ENCODE measurements around the gene DTHD1.
A peak's percentile ranks its signal among the peaks of the same experiment; 100 is the strongest.

Gene DTHD1

DNA sequence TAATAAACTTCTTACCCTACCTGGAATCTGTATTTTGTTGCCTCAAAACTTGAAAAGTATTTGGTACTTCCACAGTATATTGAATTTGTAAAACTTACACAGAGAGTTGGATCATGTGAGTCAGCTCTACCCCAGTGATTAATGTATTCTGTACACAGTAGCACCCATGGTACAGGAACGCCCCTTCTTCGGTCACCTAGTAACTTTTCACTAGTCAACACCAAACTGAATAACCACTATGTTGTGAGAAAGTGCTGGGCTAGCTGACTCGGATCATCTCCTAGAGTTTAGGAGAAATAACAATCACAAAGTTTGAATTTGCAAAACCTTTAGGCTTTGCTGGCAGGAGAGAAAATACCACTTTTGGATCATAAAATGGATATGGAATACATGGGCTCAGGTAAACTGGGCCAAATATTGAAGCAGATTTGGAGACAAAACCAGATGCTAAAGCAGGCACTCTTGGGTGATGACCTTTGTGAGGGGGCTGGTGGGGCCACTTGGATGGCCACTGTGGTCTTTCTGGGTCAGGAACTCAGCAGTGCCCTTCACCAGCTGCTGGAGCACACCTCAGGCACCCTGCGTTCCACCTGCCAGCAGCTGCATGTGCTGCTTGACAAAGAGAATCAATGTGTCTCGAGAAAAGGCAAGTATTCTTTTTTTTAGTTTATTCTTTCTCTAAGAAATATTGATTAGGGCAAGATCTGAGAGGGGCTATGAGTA lies at the start of gene DTHD1:
TSS of gene DTHD1 (plus strand) at position 233 of the 723 bp plus-strand sequence. CDS start at position 376, 143 bp downstream.
- H3K4me3 ChIP-seq (ENCODE audit: low read depth in 1 of 2, low read length in 2 of 2) = no peak within 1 kb of the TSS
- no peaks in the 10 kb centered on the region for H3K36me3 ChIP-seq (ENCODE audit: insufficient read depth, low read length)
- no peaks in the 10 kb centered on the region for H3K79me2 ChIP-seq (ENCODE audit: insufficient read depth, low read length)
- no peaks in the 10 kb centered on the region for H3K27me3 ChIP-seq (ENCODE audit: insufficient read depth, low read length, poor library complexity)
- peaks cover 25% of the 10 kb centered on the region for H3K4me1 ChIP-seq (ENCODE audit: insufficient read depth, low read length)
- H2AFZ ChIP-seq (ENCODE audit: low read depth, low read length) = no peak within 1 kb of the TSS
- no peak for TF ChIP-seq CTCF (IDR thresholded peaks at IDR 0.05; ENCODE audit: borderline replicate concordance, extremely low read depth, low read length, poor library complexity, severe bottlenecking)
- TF ChIP-seq EZH2 (IDR thresholded peaks at IDR 0.05; ENCODE audit: borderline replicate concordance, low read depth, low read length, severe bottlenecking) = no peak
- H4K20me1 ChIP-seq (ENCODE audit: insufficient read depth, low read length) = no peaks in the 10 kb centered on the region
- no peak for DNase-seq
- no peak within 1 kb of the TSS for H3K4me2 ChIP-seq (ENCODE audit: insufficient read depth, low read length)
- H3K9ac ChIP-seq (ENCODE audit: low read depth, low read length) = no peak within 1 kb of the TSS
- H3K27ac ChIP-seq (ENCODE audit: low read length) = no peak within 1 kb of the TSS
- no peaks in the 10 kb centered on the region for H3K9me3 ChIP-seq (ENCODE audit: insufficient read depth, low read length, severe bottlenecking)
- ATAC-seq (ENCODE audit: insufficient read depth, low read depth) = no peak

- Histone ChIP-seq H3K27ac (ENCODE audit: low read length) (no peak overlapping the region), H3K27me3 (ENCODE audit: insufficient read depth, low read length, poor library complexity) (no peaks in the 10 kb centered on the region), H3K4me3 (ENCODE audit: low read depth in 1 of 2, low read length in 2 of 2) (no peak overlapping the region), H3K9me3 (ENCODE audit: insufficient read depth, low read length, severe bottlenecking) (no peaks in the 10 kb centered on the region), H4K20me1 (ENCODE audit: insufficient read depth, low read length) (peaks cover 25% of the 10 kb centered on the region; the same call in 1 of the 2 replicates), H3K4me1 (ENCODE audit: insufficient read depth, low read length) (no peaks in the 10 kb centered on the region), H2AFZ (ENCODE audit: low read depth, low read length) (no peak overlapping the region), H3K4me2 (ENCODE audit: insufficient read depth, low read length) (no peak overlapping the region), H3K36me3 (ENCODE audit: insufficient read depth, low read length) (peaks cover 35% of the 10 kb centered on the region), H3K9ac (ENCODE audit: low read depth, low read length) (no peak overlapping the region), H3K79me2 (ENCODE audit: insufficient read depth, low read length) (peaks cover 99% of the 10 kb centered on the region)
- TF ChIP-seq CTCF (IDR thresholded peaks at IDR 0.05; ENCODE audit: borderline replicate concordance, extremely low read depth, low read length, poor library complexity, severe bottlenecking) (no peak), EZH2 (IDR thresholded peaks at IDR 0.05; ENCODE audit: borderline replicate concordance, low read depth, low read length, severe bottlenecking) (no peak)
- no peak for DNase-seq
- ATAC-seq (ENCODE audit: insufficient read depth, low read depth) = no peak
These were observed 47.7 kb upstream of the DTHD1 start for GRCh38 chr4:36233567-36234266.

GRCh38 chr4:36235306-36235705 lies 46.1 kb upstream of the DTHD1 start:
- ATAC-seq (ENCODE audit: insufficient read depth, low read depth) = peak; percentile 64; the same call in 2 of the 3 replicates
- peaks cover 43% of the 10 kb centered on the region for H3K36me3 ChIP-seq (ENCODE audit: insufficient read depth, low read length)
- DNase-seq = no peak
- no peak overlapping the region for H3K4me2 ChIP-seq (ENCODE audit: insufficient read depth, low read length)
- TF ChIP-seq CTCF (IDR thresholded peaks at IDR 0.05; ENCODE audit: borderline replicate concordance, extremely low read depth, low read length, poor library complexity, severe bottlenecking) = peak; percentile 37
- no peak for TF ChIP-seq EZH2 (IDR thresholded peaks at IDR 0.05; ENCODE audit: borderline replicate concordance, low read depth, low read length, severe bottlenecking)
- no peak overlapping the region for H3K9ac ChIP-seq (ENCODE audit: low read depth, low read length)
- no peak overlapping the region for H2AFZ ChIP-seq (ENCODE audit: low read depth, low read length)
- no peak overlapping the region for H3K27ac ChIP-seq (ENCODE audit: low read length)
- no peaks in the 10 kb centered on the region for H3K27me3 ChIP-seq (ENCODE audit: insufficient read depth, low read length, poor library complexity)
- H3K79me2 ChIP-seq (ENCODE audit: insufficient read depth, low read length) = peaks cover 99% of the 10 kb centered on the region
- peaks cover 2% of the 10 kb centered on the region; the same call in 1 of the 2 replicates for H3K4me1 ChIP-seq (ENCODE audit: insufficient read depth, low read length)
- H4K20me1 ChIP-seq (ENCODE audit: insufficient read depth, low read length) = peaks cover 25% of the 10 kb centered on the region; the same call in 1 of the 2 replicates
- H3K9me3 ChIP-seq (ENCODE audit: insufficient read depth, low read length, severe bottlenecking) = no peaks in the 10 kb centered on the region
- no peak overlapping the region for H3K4me3 ChIP-seq (ENCODE audit: low read depth in 1 of 2, low read length in 2 of 2)
